HG03457 (cell line): ENCODE data around the gene GPR42.

Experiments used
- ATAC-seq: cut with Tn5 transposase; IDR thresholded peaks from one replicate; pipeline ENCODE4 v1.9.1; 2021; ENCODE audit warnings: moderate number of reproducible peaks; ENCODE audit not compliant: unreplicated experiment

Gene GPR42

DNA sequence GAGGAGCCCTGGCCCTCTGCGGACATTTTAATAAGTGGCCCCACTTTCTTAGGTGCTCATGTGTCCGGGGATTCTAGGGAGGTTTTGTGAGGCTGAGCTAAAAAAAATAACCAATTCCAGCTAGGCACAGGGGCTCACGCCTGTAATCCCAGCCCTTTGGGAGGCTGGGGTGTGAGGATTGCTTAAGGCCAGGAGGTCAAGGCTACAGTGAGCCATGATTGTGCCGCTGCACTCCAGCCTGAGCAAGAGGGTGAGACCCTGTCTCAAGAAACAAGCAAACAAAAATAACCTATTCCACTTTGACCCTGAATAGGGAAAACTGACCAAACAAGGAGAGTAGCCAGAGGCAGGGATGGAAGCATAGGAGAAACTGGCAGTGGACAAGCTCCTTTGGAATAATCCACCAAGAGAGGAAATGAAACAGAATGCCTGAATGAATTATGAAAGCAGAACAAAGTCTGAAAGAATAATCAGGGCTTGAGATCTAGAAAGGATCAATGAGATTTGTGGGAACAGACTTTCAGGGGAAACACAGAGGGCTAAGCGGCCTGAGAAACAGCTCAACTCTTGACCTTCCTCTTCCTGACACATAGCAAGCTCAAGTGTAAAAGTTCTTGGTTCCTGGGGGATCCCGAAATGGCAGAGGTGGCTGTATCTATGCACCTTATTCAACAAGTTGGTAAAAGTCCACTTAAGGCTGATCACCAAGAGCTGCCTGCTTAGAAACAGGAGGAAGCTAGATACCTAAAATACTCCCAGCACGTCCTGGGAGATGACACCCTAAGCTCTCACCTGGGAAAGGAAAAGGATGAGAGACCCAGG, 47.1 kb downstream of the GPR42 start:
- no peak for ATAC-seq

- no peak for ATAC-seq
Observed at GRCh38 chr19:35419046-35419445, 48.2 kb downstream of the GPR42 start.

DNA sequence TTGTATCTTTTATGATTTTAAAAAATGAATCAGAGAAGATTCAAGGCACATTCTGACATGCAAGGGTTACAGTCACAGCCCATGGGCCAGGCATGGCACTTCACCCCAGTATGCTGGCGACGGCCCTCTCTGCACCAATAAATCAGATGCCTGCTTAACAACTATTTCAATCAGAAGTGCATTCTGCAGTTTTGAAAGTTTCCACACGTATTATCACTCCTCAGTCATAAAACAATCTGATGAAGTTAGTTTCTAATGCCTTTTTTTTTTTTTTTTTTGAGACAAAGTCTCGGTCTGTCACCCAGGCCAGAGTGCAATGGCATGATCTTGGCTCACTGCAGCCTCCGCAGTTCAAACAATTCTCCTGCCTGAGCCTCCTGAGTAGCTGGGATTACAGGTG, 48.9 kb downstream of the GPR42 start:
- no peak for ATAC-seq

DNA sequence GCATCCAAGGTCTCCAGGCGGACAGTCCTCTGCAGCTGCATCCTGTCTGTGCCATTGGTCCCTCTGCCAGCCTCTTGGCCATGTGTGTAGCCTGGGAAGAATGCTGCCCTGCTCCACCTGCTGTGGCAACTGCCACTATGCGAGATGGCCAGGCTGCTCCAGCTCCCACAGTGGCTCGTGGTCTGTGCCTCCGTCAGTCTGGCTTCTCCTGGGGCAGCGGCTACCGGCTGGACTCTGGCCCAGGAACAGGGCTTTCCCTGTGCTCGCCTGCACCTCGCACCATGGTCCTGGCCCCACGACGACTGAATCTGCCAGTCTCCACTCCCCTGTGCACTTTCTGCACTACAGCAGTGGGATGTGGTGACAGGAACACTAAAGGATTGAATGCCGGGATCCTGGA, 50.5 kb downstream of the GPR42 start:
- no peak for ATAC-seq
